ENCODE measurements around the gene TBC1D13. TPM values are rescaled to one million over a fixed set of nuclear protein-coding genes. Genes with fewer than 3 reads are reported as not detected.

The TBC1D13 gene
- total and polyA plus RNA-seq, 2 donors (not counting 1 experiment from before 2014, with no cell fraction given), result 28.8 to 29.1 TPM

DNA sequence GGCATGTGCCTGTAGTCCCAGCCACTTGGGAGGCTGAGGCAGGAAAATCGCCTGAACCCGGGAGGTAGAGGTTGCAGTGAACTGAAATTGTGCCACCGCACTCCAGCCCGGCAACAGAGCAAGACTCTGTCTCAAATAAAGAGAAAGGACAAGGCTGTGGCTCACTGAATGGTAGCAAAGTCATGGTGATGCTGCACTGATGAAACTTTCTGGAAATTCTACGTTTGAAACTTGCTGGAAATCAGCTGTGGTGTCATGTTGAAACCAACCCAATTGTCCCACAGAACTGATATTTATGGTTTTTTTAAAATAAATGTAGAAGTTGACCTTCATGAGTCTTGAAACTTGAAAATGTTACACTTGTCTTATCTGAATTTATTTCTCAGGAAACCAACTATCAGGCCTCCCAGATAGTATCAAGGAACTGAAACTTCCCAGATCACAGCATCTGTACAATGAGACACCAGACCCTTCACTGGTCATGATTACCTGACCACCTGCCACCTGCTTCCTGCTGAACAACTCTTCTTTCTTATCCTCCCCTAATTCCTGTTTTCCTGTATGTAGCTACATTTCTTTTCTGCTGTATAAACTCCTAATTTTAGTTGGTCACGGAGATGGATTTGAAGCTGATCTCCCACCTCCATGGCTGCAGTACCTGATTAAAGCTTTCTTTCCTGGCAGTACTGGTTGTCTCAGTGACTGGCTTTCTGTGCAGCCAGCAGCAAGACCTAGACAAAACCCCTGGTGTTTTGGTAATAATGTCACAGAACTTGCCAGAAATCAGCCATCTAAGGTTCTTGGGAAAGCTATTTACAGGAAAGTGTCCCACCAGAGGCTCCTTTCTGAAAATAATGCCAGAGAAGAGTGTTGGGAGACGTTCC, 5.6 kb upstream of the TBC1D13 start:
- intact Hi-C loops (cut with micrococcal nuclease), result no loop called here
- POLR2A ChIA-PET, result no interaction called here

More for the DNA sequence above, 5.6 kb upstream of the TBC1D13 start:
- no peak for TF ChIP-seq EZH2 (IDR thresholded peaks at IDR 0.05; ENCODE audit: borderline replicate concordance, insufficient read depth, low read depth, low read length, poor library complexity, severe bottlenecking)
- no peak for TF ChIP-seq CTCF (IDR thresholded peaks at IDR 0.05)
- CTCF ChIA-PET, result interaction anchor here (0.9 to 1.4 kb wide), 3 partner anchors 11 to 79 kb away, joined by 3 read pairs; partner anchors contain the start of genes PKN3 and ZDHHC12
- ATAC-seq (ENCODE audit: low read depth) (no peak), DNase-seq (no peak)
- Histone ChIP-seq H4K20me1 (ENCODE audit: control insufficient read depth, insufficient read depth, low read length, poor library complexity, severe bottlenecking) (no peaks in the 10 kb centered on the region), H3K27ac (ENCODE audit: low read length in 2 of 2) (peak overlapping the region; percentile 18 to 48), H3K4me1 (ENCODE audit: control insufficient read depth in 2 of 2, insufficient read depth in 2 of 2, low read length in 2 of 2) (peaks cover 14 to 17% of the 10 kb centered on the region in 2 donors), H3K4me2 (replicated peaks; ENCODE audit: low read depth, low read length, poor library complexity, severe bottlenecking) (peak overlapping the region; percentile 39), H3K9ac (ENCODE audit: low read length) (no peak overlapping the region), H3K27me3 (replicated peaks in 1 of 4; ENCODE audit: control extremely low read depth in 1 of 4, control insufficient read depth in 3 of 4, insufficient read depth in 4 of 4, low read length in 3 of 4) (no peaks in the 10 kb centered on the region), H3K4me3 (ENCODE audit: control extremely low read depth in 1 of 5, extremely low read depth in 1 of 5, insufficient read depth in 1 of 5, low read depth in 2 of 5, low read length in 4 of 5) (no peak overlapping the region), H3K79me2 (ENCODE audit: control insufficient read depth, insufficient read depth, low read length) (peaks cover 3% of the 10 kb centered on the region), H3K9me3 (ENCODE audit: control extremely low read depth in 1 of 3, control insufficient read depth in 2 of 3, insufficient read depth in 1 of 3, low read length in 2 of 3) (peaks cover 2 to 17% (median 4%) of the 10 kb centered on the region in 3 donors), H2AFZ (ENCODE audit: insufficient read depth, low read depth, low read length, poor library complexity, severe bottlenecking) (no peak overlapping the region), H3K36me3 (replicated peaks in 1 of 2; ENCODE audit: control extremely low read depth in 1 of 2, control insufficient read depth in 1 of 2, extremely low read depth in 1 of 2, insufficient read depth in 2 of 2, low read length in 1 of 2) (no peaks in the 10 kb centered on the region)
- WGBS (ENCODE audit: insufficient coverage), result 44% methylated on average over 5 of the region's 7 CpGs
- no peaks in the 10 kb centered on the region for H3K27me3 Mint-ChIP-seq
- peaks cover 11% of the 10 kb centered on the region for H3K4me1 Mint-ChIP-seq
- H3K27ac Mint-ChIP-seq, result peak overlapping the region; percentile 74
- no peaks in the 10 kb centered on the region for H3K9me3 Mint-ChIP-seq (ENCODE audit: insufficient read depth)
- peak overlapping the region; percentile 46 for H3K4me3 Mint-ChIP-seq

Measured in B cell (primary cell).